OCI-M1 (cell line): ENCODE measurements around the gene SUPT5H.

Experiments
- DNase-seq: peaks from one replicate; lab custom pipeline; 2025; lab: John Stamatoyannopoulos, UW

Gene SUPT5H

GRCh38 chr19:39520541-39521484 lies 75.4 kb downstream of the SUPT5H start:
- DNase-seq = no peak

GRCh38 chr19:39524495-39524894 lies 79.1 kb downstream of the SUPT5H start:
- no peak for DNase-seq

GRCh38 chr19:39525205-39525604 lies 79.8 kb downstream of the SUPT5H start:
- no peak for DNase-seq
